Epithelial cell of prostate (primary cell): Measurements from ENCODE around the gene BMP6.
"Not testable (repeated sequence)": the region's sequence is repeated elsewhere in the genome, so short reads cannot be mapped to it uniquely, and the experiment has no call there.

Experiments
- DNase-seq: peaks from one replicate; pipeline ENCODE4 v3.0.0-alpha.2; 2011; ENCODE audit warnings: low read depth, low spot score
- H3K27ac ChIP-seq: fragments of 450-650 bp; 2 replicates; pipeline ENCODE4 v1.5.1; 2017; ENCODE audit warnings: mild to moderate bottlenecking

The BMP6 gene

GRCh38 chr6:7878401-7878964 is 152.6 kb downstream of the BMP6 start:
- DNase-seq, result no peak
- no peak overlapping the region for H3K27ac ChIP-seq

GRCh38 chr6:7879043-7879442 is 153.1 kb downstream of the BMP6 start:
- no peak overlapping the region for H3K27ac ChIP-seq
- no peak for DNase-seq

DNA sequence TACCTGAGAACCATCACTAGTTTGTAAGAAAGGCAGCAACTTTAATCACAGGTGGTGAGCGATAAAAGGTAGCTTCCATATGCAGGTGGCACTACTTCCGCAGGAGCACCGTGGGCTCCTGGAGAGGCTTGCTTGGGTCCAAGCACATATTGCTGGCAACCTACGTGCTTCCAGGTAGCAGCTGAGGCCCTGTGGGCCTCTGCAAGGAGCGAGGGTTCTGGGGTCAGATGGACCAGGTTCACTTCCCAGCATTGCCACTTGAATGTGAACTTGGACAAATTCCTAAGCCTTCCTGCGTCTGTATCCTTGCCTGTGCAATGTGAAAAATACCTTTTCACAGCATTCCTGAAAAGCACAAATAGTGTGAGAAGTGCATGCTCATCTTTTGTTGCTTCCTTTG is 153.7 kb downstream of the BMP6 start:
- DNase-seq, result no peak
- no peak overlapping the region for H3K27ac ChIP-seq

DNA sequence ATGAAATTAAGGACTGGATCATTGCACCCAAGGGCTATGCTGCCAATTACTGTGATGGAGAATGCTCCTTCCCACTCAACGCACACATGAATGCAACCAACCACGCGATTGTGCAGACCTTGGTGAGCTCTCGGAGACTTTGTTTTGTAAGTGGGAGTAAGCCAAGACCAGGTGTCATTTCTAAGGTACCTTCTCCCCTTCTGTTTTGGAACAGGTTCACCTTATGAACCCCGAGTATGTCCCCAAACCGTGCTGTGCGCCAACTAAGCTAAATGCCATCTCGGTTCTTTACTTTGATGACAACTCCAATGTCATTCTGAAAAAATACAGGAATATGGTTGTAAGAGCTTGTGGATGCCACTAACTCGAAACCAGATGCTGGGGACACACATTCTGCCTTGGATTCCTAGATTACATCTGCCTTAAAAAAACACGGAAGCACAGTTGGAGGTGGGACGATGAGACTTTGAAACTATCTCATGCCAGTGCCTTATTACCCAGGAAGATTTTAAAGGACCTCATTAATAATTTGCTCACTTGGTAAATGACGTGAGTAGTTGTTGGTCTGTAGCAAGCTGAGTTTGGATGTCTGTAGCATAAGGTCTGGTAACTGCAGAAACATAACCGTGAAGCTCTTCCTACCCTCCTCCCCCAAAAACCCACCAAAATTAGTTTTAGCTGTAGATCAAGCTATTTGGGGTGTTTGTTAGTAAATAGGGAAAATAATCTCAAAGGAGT is 154.2 kb downstream of the BMP6 start:
- H3K27ac ChIP-seq, result no peak overlapping the region
- no peak for DNase-seq

DNA sequence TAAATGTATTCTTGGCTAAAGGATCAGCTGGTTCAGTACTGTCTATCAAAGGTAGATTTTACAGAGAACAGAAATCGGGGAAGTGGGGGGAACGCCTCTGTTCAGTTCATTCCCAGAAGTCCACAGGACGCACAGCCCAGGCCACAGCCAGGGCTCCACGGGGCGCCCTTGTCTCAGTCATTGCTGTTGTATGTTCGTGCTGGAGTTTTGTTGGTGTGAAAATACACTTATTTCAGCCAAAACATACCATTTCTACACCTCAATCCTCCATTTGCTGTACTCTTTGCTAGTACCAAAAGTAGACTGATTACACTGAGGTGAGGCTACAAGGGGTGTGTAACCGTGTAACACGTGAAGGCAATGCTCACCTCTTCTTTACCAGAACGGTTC is 154.8 kb downstream of the BMP6 start:
- no peak for DNase-seq
- no peak overlapping the region for H3K27ac ChIP-seq

GRCh38 chr6:7881765-7882500 is 156.0 kb downstream of the BMP6 start:
- H3K27ac ChIP-seq, result no peak overlapping the region
- DNase-seq, result no peak

DNA sequence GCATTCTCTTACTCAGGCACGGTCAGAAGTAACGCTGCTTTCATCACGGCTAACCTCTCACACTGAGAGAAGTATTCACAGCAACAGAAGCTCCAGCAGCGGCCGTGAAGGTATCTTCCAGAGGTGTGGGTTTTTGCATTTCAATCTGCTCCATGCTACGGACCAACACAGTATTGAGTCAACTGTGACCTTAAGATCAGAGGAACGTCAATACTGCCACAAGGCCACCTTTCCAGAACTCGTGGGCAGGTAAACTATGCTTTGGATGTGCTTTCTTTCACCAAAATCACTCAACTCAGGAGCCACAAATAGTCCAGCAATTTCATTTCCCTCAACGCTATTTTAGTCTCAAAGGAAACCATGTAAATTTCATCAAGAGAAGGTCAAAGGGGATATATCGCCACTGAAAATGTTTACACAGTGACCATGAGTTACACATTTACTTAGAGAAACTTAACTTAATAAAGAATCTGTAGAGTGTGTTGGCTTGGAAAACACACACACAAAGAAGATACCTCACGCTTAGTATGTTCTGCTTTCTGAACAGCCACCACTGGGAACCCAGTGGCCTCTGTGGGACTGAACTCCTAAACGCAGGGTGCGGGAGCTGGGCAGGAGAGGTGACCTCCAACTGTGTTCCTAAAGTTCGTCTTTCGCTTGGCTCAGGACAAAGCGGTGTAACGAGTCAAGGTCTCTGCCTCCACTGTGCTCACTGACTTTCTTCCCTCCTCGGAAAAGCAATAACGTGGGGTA is 156.8 kb downstream of the BMP6 start:
- no peak for DNase-seq
- H3K27ac ChIP-seq, result no peak overlapping the region

GRCh38 chr6:7883381-7883780 is 157.5 kb downstream of the BMP6 start:
- DNase-seq, result no peak
- H3K27ac ChIP-seq, result no peak overlapping the region

DNA sequence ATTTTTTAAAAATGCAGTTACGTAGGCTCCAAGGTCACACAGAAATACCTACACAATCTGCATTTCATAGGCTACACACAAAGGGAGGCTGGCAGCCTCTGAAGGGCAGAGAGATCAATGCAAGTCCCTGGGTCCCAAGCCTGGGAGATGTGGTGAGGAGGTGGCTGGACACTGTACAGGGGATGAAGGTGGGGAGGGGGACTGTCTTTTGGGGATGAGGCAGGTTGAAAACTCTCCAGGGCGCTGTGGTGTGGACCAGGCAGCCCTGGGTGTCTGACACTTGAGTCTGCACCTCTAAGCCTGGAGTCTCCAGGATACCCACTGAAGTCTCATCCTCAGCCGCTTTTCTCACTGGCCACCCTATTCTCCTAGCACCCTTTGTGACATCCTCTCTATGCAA is 160.2 kb downstream of the BMP6 start:
- no peak for DNase-seq
- H3K27ac ChIP-seq, result no peak overlapping the region

DNA sequence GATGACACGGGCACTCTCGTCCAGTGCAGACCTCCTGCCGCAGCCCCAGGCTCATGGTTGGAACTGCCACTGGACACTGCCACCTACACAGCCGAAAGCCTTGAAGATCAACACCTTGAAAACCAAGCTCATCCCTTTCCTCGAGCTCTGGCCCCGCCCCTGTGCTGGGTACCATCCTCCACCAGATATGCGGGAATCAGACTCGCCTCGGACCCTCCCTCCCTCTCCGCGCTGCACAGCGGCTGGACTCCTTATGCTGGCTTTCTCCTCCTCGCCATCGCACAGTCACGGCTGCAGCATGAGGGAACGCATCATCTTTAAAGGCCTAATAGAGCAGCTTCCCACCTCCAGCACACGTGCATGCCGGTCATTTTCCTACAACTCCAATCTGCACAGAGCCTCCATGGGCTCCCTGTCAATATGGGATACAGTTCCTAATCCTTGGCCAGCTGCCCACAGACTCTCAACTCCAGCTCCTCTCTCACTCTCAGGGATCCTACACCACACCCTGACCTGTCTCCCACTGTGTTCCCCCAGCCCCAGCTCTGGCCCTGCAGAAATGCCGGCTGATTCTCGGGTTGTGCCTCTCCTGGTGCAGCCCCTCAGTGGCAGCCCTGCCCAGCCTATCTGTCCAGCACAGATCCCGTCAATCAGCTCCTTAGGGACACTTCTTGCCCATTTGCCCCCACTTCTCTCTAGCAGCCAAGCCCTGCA is 161.5 kb downstream of the BMP6 start:
- no peak overlapping the region for H3K27ac ChIP-seq
- DNase-seq, result no peak

- H3K27ac ChIP-seq, result no peak overlapping the region
- no peak for DNase-seq
Measured at GRCh38 chr6:7888587-7889357, 162.9 kb downstream of the BMP6 start.

- H3K27ac ChIP-seq, result no peak overlapping the region
- no peak for DNase-seq
Measured at GRCh38 chr6:7891078-7891872, 165.4 kb downstream of the BMP6 start.

- H3K27ac ChIP-seq, DNase-seq: not testable (repeated sequence)
Measured at GRCh38 chr6:7892367-7892766, 166.5 kb downstream of the BMP6 start.

GRCh38 chr6:7893342-7893741 is 167.4 kb downstream of the BMP6 start:
- no peak for DNase-seq
- no peak overlapping the region for H3K27ac ChIP-seq

GRCh38 chr6:7894262-7895124 is 168.6 kb downstream of the BMP6 start:
- no peak overlapping the region for H3K27ac ChIP-seq
- no peak for DNase-seq

DNA sequence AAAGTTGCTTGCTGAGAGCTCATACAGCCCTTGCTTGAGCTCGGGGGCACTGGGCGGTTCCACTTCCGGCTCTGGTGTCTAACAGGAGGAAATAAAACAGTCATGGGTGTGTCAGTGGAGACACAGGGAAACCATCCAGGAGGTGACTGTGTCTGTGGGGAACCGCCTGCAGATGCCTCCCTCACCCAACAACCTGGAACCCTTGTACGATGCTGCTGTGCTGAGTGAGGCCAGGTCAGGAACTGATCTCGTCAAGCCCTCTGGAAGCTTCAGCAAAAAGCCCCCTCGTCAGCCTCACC is 169.2 kb downstream of the BMP6 start:
- DNase-seq, result no peak
- H3K27ac ChIP-seq, result no peak overlapping the region

- H3K27ac ChIP-seq, result no peak overlapping the region
- no peak for DNase-seq
Measured at GRCh38 chr6:7896465-7896987, 170.6 kb downstream of the BMP6 start.
